Activated CD8-positive, alpha-beta memory T cell treated with anti-CD3 and anti-CD28 coated beads, Interleukin-2, amount 50 U/mL, for 1 hour (primary cell): ENCODE data around the gene GPR78.

Experiments
- DNase-seq: peaks from one replicate; pipeline ENCODE4 v3.0.0-alpha.2; 2020; ENCODE audit errors: extremely low read depth

Gene GPR78

DNA sequence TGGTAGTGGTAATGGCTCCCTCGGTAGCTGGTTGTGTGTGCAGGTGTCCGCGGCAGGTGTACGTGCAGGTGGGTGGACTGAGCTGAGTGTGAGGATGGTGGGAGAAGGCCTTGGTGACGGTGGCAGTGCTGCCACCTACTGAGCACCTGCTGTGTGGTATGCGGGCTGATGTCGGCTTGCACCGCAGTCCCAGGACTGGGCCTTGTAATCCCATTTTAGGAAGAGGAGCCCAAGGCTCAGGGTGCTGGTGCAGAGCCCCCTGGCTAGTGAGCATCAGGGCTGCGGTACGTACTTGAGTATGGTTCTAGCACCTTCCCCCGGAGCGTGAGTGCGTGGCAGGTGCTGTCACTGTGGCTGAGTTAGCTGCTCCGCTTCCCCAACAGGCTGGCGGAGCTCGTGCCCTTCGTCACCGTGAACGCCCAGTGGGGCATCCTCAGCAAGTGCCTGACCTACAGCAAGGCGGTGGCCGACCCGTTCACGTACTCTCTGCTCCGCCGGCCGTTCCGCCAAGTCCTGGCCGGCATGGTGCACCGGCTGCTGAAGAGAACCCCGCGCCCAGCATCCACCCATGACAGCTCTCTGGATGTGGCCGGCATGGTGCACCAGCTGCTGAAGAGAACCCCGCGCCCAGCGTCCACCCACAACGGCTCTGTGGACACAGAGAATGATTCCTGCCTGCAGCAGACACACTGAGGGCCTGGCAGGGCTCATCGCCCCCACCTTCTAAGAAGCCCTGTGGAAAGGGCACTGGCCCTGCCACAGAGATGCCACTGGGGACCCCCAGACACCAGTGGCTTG is 6.7 kb downstream of the GPR78 start:
- DNase-seq, result no peak

DNA sequence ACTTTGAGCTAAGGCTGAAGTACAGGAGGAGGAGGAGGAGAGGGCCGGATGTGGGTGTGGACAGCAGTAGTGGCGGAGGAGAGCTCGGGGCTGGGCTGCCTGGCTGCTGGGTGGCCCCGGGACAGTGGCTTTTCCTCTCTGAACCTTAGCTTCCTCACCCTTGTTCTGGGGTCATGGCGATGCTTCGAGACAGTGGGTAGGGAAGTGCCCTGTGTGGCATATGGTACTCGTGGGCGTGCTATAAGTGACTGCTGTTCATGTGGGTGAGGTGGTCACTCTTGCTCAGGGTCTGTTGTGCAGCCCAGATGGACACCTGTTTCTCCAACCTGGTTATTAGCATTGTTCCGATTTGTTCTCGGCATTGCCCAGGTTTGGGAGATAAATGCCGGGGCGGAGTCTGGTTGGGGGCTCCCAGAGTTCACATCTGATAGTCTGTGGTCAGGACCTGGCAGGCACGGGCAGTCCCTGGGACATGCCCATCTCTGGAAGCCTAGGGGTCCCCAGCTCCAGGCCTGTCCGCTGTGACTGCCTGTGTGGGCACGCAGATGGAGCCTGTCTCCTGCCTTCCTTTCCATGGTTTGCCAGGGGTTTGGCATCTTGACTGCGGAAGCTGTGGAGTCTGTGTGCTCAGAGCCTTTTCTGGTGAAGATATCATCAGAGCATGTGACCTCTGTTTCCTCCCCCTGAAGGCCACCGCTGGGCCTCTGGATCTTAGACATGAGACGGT is 7.4 kb downstream of the GPR78 start:
- no peak for DNase-seq

DNA sequence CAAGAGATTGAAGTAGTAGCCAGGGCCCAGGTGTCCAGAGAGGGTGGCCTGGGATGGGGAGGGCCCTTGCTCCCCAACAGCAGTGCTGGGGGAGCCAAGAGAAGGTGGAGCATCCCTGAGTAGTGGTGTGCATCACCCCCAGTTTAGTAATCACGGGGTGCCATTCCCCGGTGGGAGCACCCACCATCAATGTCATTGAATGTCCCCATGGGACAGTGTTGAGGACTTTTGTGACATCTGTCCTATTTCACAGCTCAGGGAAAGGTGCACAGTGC is 7.9 kb downstream of the GPR78 start:
- no peak for DNase-seq

DNA sequence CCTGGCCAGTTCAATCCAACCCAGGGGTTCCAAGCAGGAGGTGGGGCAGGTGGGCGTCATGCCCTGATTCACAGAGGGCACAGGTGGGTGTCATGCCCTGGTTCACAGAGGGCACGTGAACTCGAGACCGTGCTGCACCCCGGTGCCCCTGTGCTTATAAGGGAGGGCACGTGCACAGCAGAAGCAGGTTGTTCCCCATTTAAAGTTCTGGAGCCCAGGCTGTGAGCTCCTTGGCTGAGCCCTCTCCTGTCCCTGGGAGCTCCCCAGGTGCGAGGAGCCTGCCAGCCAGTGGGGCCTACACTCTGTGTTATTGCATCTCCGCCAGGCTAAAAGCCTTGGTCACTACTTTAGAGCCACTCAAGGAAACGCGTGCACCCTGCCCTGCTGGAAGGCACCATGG is 9.1 kb downstream of the GPR78 start:
- DNase-seq, result no peak

DNA sequence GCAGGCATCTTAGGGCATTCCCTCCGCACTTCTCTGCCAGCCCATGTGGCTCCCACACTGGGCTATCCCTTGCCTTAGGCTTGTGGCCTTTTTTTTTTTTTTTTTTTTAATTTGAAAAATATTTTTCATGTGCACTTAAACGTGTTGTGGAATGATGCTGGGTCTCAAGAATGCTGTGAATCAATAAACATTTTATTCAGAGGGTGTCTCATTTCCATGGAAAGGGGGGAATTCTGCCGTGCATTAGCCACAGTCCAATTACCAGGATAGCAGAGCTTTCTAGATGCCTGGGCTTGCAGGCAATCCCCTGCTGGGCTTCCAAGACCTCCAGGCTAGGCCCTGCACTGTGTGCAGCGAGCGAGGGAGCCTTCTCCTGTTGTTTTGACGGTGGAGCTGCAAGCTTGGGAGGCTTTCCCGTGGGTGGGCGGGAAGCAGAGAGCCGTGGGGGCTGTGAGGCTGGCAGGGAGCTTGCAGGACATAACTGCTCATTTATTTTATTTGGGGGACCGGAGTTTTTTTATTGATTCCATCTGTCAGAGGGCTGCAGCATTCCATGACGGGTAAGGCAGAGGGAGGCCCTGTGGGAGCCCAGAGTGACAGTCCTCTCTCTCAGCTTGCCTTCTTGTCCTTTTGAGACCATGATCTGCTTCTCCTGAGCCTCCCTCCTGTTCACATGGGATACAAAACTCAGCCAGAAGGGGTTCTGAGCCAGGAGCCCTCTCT is 9.8 kb downstream of the GPR78 start:
- no peak for DNase-seq

DNA sequence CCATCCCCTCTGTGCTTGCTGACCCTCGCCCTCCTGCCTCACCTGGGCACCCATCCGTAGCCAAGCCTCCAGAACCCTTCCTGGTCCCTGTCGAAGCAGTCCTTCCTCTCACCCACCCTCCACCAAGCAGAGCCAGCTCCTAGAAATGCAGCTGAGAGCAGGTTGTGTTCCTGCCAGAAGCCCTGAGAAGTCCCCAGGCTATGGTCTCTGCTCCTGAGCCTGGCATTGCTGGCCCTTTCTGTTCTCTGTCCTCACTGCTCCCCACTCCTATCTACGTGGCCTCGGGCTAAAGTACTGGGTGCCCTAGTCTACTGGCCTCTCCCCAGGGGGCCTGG is 10.3 kb downstream of the GPR78 start:
- DNase-seq, result no peak

DNA sequence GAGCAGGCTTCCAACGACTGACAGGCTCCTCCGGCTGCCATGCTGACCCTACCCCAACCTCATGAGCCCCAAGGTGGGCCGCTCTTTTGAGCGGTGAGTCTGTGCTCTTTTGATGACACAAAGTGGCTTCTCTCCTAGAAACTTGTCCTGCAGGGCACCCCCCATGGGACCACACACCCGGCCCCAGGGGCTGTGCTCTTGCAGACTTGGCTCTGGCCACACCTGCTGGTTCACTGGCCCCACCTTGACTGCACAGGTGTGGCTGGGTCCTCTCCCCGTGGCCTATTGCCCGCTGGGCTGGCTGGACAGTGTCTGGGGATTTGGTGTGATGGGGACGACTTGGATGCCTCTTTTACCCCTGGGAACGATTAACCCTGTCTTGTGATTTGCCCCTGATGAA is 10.9 kb downstream of the GPR78 start:
- no peak for DNase-seq

DNA sequence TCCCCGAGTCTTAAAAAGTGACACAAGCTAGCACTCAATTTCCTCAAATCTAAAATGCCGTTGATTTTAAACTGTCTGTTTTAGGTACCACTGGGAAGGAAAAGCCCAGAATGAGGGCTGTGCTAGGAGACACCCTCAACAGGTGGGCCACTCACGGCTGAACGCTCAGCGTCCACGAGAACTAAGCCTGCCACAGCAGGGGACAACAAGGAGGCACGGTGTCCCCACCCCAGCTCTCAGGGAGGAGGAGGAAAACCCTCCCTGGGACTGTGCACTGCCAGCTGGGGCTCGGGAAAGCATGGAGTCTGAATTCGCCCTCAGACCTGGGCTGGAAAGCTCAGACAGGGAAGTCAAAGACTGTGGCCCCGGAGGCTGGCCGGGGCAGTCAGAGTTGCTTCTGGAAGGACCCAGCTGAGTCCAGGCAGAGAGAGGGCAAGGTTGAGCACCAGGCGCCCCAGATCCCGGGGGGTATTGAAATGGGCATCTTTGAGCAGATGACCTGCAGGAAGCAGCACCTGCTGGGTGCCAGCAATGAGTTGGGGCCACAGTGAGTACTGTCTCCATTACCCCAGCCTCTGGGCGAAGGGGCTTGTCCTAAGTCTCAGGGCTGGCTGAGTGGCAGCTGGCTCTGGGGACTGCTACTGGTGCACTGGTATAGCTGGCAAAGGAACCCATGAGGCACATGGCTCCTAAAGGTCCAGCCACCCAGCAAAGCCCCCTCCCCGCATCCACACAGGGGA is 11.6 kb downstream of the GPR78 start:
- no peak for DNase-seq

DNA sequence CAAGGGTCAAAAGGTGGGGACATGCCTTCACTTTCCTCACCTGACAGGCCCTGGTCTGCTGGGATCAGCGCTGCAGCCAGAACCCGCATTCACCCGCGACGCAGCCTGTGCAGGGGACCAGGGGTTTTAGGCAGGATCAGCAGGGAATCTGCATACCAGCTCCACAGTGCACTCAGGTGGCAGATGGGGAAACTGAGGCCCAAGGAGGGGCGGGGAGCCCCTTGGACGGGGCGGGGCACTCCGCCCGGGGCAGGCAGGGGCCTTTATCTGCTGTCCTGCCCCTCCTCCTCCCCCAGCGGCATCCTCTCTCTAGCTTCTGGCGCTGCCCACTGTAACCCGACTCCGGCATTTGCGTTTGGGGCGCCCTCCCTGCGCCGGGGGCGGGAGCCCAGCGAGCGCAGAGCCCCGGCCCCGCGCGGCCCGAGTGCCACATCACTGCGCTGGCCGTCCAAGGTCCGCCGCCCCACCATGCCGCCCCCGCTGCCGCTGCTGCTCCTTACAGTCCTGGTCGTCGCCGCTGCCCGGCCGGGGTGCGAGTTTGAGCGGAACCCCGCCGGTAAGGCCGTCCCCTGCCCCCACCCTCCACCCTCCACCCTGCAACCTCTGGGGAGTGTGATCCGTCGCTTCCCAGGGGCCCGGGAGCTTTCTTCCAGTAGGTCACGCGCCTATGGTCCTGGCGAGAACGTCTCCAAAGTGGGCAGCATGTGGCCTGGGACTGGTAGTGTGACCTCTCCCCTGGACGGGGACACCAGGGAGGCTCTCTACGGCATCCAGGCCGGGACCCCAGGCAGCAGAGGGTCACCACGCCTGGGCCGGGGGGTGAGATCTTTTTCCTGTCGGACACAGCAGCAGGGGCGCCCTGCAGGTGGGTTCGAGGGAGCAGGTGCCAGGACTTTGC is 12.4 kb downstream of the GPR78 start, which contains the start of gene CPZ:
Gene CPZ (plus strand): TSS at position 400 of the 898 bp plus-strand sequence. CDS start 69 bp downstream, at position 469.
- DNase-seq, result no peak

DNA sequence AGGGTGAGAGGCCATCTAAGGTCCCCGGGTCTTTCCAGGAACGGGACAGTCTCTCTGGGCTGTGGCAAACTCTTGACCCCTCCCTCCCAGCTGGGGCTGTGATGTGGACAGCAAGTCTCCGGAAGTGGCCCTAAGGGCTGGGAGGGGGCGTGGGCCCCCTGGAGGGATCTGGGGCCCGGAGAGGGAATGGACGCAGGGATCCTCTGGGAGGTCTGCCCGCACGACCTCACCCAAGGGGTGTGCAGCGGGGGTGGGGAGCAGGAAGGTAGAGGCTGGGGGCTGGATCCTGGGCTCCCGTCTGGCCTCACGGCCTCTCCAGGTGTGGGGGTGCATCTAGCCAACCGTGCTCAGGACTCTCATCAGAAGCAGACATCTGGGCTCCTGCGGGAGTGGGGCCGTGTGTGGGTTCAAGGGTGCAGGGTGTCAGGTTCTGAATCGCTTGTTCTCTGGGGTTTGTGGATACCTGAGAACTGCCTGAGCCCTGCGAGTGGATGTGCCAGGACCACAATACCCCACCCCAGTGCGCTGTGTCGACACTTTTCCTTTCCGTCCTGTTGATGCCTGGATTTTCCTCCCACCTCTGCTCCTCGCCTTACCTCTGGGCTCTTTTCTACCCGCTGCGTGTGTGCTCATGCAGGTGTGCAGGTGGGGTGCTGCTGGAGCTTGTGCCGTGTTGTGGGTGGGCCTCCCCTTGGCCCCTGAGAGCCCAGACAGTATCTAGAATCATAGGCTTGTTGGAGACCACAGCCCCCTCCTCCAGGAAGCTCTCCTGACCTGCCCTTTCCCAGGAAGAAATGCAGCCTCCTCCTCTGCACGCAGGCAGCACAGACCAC is 13.3 kb downstream of the GPR78 start:
- DNase-seq, result no peak

DNA sequence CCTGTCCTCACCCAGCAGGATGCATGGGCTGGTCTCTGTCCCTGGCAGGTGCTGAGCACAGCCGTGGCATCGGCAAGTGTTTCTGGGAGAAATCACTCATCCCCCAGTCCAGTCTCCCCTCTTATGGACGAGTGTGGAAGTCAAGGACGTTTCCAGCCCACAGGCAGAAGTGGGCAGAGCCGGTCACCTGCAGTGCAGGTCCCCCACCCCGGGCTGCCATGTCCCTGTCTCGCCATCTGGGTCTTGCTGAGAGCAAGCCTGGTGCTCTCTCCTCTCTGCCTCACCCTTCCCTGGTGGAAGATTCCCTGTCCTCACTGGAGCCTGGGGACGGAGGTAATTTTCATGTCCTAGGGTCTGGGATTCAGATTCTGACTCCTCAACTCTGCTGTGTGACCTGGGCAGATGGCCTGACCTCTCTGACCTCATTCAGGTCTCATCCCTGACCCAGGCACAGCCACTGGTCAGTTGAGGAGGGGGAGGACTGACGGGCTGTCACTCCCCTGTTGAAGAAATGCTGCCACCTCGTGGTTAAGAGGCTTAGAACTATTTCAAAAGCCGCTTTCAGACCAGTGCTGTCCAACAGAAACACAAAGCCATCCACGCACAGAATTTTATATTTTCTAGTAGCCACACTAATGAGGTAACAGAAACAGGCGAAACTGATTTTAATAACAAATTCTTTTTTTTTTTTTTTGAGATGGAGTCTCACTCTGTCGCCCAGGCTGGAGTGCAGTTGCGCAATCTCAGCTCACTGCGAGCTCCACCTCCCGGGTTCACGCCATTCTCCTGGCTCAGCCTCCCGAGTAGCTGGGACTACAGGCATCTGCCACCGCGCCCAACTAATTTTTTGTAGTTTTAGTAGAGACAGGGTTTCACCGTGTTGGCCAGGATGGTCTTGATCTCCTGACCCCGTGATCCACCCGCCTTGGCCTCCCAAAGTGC is 14.2 kb downstream of the GPR78 start:
- no peak for DNase-seq

DNA sequence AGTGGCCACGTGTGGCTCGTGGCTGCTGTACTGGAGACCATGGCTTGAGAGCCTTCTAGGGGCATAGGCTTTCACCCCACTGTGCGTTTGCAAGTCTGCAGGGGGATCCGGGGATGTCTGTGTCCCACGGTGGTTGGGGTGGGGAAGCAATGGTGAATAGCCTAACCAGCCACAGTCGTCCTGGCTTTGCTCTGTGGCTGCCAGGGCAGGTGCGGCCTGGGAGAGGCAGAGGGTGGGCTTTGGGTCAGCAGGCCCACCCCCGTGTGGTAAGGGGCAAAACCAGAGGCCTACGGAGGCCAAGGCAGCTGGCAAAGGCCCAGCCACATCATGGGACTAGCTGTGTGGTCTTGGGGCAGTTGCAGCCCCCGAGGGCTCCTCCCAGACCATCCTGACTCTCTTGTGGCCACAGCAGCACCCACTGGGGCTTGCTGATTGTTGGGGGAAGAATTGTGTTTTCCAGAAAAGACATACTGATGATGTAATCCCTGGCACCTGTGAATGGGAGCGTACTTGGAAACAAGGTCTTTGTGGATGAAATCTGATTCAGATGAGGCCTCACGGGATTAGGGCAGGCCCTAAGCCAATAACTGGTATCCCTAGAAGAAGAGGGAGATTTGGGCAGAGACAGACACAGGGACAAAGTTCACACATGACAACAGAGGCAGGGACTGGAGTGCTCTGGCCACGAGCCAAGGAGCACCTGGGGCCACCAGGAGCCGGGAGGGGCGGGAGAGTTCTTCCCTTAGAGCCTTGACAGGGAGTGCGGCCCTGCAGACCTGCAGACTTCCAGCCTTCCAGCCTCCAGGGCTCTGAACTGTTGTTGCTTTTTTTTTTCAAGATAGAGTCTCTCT is 15.3 kb downstream of the GPR78 start:
- no peak for DNase-seq

DNA sequence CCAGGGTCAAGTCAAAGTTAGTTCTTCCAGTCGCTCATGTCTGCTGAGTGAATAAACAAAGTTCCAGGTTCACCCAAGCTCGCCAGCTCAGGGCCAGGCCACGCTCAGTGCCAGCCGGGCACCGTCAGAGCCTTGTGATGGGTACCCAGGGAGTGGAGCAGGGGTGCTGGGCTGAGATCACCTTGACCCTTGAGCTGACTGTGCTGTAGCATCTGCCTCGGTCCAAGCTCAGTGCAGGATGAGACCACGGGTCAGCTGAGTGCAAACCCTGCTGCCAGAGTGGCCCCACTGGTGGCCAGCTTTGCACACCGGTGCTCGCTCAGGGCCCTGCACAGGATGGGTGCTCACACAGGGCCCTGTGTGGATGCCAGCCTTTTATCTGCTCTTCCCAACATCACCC is 16.7 kb downstream of the GPR78 start:
- DNase-seq, result no peak

DNA sequence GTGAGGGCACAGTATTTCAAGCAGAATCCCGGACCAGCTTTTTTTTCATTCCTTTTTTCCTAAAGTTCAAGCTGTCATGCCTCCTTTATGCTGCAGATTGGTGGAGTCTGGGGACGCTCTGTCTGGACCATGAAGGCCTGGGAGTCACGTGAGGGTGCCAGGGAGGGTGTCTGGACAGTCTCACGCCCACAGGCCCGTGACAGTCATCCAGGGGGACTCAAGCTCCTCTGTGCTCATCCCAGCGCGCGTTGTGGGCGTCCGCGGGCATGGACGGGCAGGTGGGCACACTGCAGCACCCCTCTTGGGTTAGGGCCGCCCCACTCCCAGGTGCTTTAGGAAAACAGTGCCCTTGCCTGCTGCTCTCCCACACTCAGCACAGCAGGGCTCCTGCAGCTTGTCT is 17.1 kb downstream of the GPR78 start:
- DNase-seq, result no peak

DNA sequence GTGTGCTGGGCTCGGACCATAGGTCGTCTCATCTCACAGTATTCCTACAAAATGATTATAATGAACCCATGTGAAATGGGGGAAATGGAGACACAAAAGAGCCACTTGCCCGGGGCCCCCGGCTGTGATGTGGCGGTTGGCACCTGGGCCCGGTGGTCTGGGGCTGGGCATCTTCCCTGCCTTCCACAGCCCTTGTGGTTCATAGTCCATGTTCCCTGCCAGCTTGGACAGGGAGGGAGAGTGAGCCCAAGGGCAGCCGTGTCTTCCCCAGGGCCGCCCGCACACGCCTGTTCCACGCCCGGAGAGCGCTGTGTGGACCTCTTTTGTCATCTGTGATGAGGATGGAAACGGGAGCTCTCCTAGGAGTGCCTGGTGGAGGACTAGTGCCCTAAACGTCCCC is 17.6 kb downstream of the GPR78 start:
- no peak for DNase-seq

DNA sequence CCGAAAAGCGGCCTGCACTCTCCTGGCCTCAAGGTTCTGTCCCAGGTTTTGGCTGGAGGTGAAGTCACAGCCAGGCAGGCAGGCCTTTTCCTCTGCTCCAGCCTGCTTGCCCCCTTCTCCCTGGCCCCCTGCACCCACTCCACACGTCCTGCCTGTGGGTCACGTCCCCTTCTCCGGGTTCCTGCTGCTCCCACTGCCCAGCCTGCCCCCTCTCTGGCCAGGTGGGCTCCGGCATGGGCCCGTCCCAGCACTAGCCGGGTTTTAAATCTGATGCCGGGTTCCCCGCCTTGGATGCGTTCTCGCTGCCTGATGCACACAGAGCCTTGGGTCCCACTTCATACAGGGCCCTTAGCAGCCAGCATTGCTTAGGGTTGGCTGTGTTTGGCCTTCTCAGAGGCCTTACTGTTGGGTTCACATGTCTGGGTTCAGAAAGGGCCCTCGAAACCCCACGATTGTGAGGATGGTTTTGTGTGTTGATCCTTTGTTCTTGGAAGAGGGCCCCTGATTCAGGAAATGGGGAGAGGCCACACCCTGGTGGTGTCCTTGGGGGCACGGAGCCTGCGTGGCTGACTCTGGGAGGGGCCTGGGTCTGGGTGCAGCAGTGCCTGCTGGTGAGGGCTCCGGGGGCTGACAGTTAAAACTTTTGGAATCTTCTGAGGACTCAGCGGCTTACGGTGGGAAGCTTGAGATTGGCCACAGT is 18.3 kb downstream of the GPR78 start:
- no peak for DNase-seq

DNA sequence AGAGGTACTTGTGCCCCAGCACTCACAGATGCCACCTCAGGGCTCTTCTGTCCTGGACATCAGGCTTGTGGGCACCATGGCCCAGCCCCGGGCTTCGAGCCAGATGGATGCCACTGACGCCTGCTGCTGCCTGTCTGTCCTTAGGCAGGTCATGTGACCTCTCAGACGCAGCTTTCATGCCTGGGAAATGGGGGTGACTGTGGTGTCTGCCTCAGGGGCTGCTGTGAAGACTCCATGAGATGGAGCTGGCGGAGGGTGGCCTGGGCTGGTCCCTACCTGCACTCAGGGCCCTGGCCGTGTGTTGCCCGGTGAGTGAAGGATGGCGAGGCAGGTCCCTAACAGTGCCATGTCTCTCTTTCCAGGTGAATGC is 18.9 kb downstream of the GPR78 start:
- no peak for DNase-seq

DNA sequence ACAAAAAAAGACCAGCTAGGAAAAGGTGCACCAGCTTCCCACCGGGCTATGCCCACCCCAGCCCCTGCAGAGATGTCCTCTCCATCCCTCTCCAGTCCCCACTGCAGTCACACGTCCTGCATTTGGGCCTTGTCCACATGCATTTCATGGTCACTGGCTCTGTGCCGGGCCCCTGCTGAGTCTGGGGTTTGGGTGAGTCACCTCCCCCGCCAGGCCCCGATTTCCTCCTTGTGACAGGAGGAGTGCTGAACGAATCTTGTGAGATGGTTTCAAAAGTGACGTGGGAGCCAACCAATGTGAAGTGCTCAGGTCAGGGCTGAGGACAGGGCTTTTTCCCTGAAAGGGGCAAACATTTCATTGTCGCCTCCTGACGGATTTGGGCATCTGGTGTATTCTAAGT is 19.5 kb downstream of the GPR78 start:
- DNase-seq, result no peak
